Activated CD8-positive, alpha-beta memory T cell treated with anti-CD3 and anti-CD28 coated beads, Interleukin-2, amount 10 ng/mL, durations not matched to agents 7 days and 5 days (primary cell): ENCODE measurements around the gene BRAT1. TPM values are rescaled to one million over a fixed set of nuclear protein-coding genes. Genes with fewer than 3 reads are reported as not detected.
"Not testable (repeated sequence)": the region's sequence is repeated elsewhere in the genome, so short reads cannot be mapped to it uniquely, and the experiment has no call there.

Source experiments
- ATAC-seq: fragments of 150-1000 bp; cut with Tn5 transposase; one replicate; pipeline ENCODE4 v1.10.0; 2021; ENCODE audit warnings: moderate library complexity
- CTCF ChIA-PET: fragments of 350-600 bp; sonication (Branson Sonifier 250); formaldehyde crosslinking; loops from one replicate; lab custom pipeline; 2021; ENCODE audit warnings: antibody characterized with exemption; lab: Charles Lee
- DNase-seq: peaks from one replicate; pipeline ENCODE4 v3.0.0-alpha.2; 2020
- H3K27ac Mint-ChIP-seq: one replicate; pipeline ENCODE4 v1.8.0; 2021; ENCODE audit warnings: mild to moderate bottlenecking, mixed read lengths
- H3K27me3 Mint-ChIP-seq: one replicate; pipeline ENCODE4 v1.8.0; 2021; ENCODE audit warnings: mixed read lengths
- H3K36me3 Mint-ChIP-seq: one replicate; pipeline ENCODE4 v1.8.0; 2021; ENCODE audit warnings: mild to moderate bottlenecking, mixed read lengths
- H3K4me1 Mint-ChIP-seq: one replicate; pipeline ENCODE4 v1.8.0; 2021; ENCODE audit warnings: mixed read lengths
- H3K4me3 Mint-ChIP-seq: one replicate; pipeline ENCODE4 v1.8.0; 2021; ENCODE audit warnings: mild to moderate bottlenecking, moderate library complexity, mixed read lengths
- H3K9me3 Mint-ChIP-seq: one replicate; pipeline ENCODE4 v1.8.0; 2022; ENCODE audit warnings: low read depth, mixed read lengths
- total RNA-seq, 2 experiments: library from RNA; stranded (reverse); gene quantifications; one replicate each; pipeline ENCODE4 v1.2.3, GENCODE V29; 2021

BRAT1 gene
- total RNA-seq, 2 experiments from 2014 or later = 41.5 to 43.5 TPM

- Mint-ChIP-seq H3K4me1 (peaks cover 12% of the 10 kb centered on the region), H3K36me3 (no peaks in the 10 kb centered on the region), H3K9me3 (no peaks in the 10 kb centered on the region), H3K27ac (peak overlapping the region; percentile 55), H3K27me3 (no peaks in the 10 kb centered on the region), H3K4me3 (peak overlapping the region; percentile 29)
- CTCF ChIA-PET = interaction anchor here (0.7 to 1.3 kb wide), 6 partner anchors 79 to 143 kb away, joined by 3 to 4 read pairs (median 4); no protein-coding TSS in a partner anchor
- no peak for DNase-seq
- peak; percentile 13 for ATAC-seq
Measured at GRCh38 chr7:2566348-2566889, 11.1 kb upstream of the BRAT1 start.

- H3K36me3 Mint-ChIP-seq = no peaks in the 10 kb centered on the region
- H3K27ac Mint-ChIP-seq = no peak overlapping the region
- peaks cover 14% of the 10 kb centered on the region for H3K4me1 Mint-ChIP-seq
- no peak overlapping the region for H3K4me3 Mint-ChIP-seq
- H3K9me3 Mint-ChIP-seq = no peaks in the 10 kb centered on the region
- DNase-seq = no peak
- no peaks in the 10 kb centered on the region for H3K27me3 Mint-ChIP-seq
- no peak for ATAC-seq
- CTCF ChIA-PET = interaction anchor here (1.1 kb wide), 1 partner anchor 145 kb away, joined by 4 read pairs; no protein-coding TSS in a partner anchor
Measured at GRCh38 chr7:2564970-2565540, 9.7 kb upstream of the BRAT1 start.

DNA sequence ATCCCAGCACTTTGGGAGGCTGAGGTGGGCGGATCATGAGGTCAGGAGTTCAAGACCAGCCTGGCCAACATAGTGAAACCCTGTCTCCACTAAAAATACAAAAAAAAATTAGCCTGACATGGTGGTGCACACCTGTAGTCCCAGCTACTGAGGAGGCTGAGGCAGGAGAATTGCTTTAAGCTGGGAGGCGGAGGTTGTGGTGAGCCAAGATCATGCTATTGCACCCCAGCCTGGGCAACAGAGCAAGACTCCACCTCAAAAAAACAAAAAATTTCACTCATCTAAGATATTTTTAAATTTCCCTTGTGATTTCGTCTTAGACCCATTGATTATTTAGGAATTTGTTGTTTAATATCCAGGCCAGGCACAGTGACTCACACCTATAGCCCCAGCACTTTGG lies 8.6 kb upstream of the BRAT1 start:
- H3K27me3 Mint-ChIP-seq, H3K9me3 Mint-ChIP-seq, DNase-seq, ATAC-seq, CTCF ChIA-PET, H3K4me3 Mint-ChIP-seq, H3K27ac Mint-ChIP-seq, H3K36me3 Mint-ChIP-seq: not testable (repeated sequence)
- peaks cover 19% of the 10 kb centered on the region for H3K4me1 Mint-ChIP-seq

- Mint-ChIP-seq H3K4me3 (peak overlapping the region; percentile 76), H3K4me1 (peaks cover 30% of the 10 kb centered on the region), H3K27me3 (no peaks in the 10 kb centered on the region), H3K9me3 (no peaks in the 10 kb centered on the region), H3K27ac (peak overlapping the region; percentile 56), H3K36me3 (no peaks in the 10 kb centered on the region)
- CTCF ChIA-PET = interaction anchor here (0.7 to 1.4 kb wide), 9 partner anchors 9 to 285 kb away, joined by 3 to 4 read pairs (median 3); no protein-coding TSS in a partner anchor
- ATAC-seq (peak; percentile 24), DNase-seq (peak; percentile 56)
Measured at GRCh38 chr7:2559283-2559950, 4.1 kb upstream of the BRAT1 start.

DNA sequence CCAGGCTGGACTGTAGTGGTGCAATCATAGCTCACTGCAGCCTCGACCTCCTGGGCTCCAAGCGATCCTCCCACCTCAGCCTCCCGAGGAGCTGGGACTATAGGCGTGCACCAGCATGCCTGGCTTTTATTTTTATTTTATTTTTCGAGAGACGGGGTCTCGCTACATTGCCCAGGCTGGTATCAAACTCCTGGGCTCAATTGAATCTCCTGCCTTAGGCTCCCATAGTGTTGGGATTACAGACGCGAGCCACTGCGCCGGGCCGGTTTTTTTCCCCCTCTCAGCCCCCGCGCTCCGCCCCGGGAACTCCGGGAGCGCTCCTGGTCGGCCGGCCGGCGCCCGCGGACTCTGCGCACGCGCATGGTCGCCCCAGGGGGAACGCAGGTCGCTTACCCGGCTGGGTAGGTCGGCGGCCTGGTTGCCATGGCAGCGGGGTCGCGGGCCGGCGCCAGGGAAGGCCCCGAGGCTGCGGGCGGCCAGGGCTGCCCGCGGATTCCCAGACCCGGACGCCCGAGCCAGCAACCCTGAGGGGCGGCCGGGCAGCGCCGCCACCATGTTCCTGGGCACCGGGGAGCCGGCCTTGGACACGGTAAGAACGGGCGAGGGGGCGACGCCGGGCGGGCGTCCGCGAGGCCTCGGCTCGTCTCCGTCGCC lies 3.4 kb upstream of the BRAT1 start, which contains the start of gene IQCE:
Gene IQCE, plus strand, starts transcription at position 351 of the 654 bp plus-strand sequence. Its CDS starts 203 bp downstream, at position 554.
- ATAC-seq (peak; percentile 46), DNase-seq (peak; percentile 93)
- Mint-ChIP-seq H3K9me3 (no peaks in the 10 kb centered on the region), H3K36me3 (peaks cover 3% of the 10 kb centered on the region), H3K27me3 (no peaks in the 10 kb centered on the region), H3K27ac (peak within 1 kb of the TSS; percentile 64), H3K4me1 (peaks cover 36% of the 10 kb centered on the region), H3K4me3 (peak within 1 kb of the TSS; percentile 76)
- CTCF ChIA-PET = interaction anchor here (0.7 to 1.4 kb wide), 7 partner anchors 29 to 286 kb away, joined by 3 to 4 read pairs (median 3); no protein-coding TSS in a partner anchor

DNA sequence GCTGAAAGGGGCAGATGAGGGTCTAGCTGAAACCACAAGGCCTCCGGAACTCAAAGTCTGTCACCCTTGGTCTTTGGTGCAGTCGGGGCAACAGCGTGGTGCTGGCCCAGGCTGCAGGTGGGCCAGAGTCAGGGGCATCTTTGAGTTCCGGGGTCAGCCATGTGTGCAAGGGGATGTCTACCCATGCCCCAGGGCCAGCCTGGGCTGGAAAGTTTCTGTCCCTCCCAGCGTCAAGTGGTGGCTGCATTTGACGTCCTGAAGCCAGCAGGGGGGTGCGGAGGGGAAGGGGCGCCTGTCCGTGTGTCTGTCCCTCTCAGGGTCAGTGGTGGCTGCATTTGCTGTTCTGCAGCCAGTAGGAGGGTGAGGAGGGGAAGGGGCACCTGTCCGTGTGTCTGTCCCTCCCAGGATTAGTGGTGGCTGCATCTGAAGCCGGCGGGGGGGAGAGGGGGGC lies 638 bp downstream of the BRAT1 start:
- Mint-ChIP-seq H3K4me3 (peak overlapping the region; percentile 83), H3K4me1 (peaks cover 41% of the 10 kb centered on the region), H3K9me3 (no peaks in the 10 kb centered on the region), H3K36me3 (peaks cover 19% of the 10 kb centered on the region), H3K27me3 (no peaks in the 10 kb centered on the region), H3K27ac (peak overlapping the region; percentile 90)
- CTCF ChIA-PET = interaction anchor here (1.5 kb wide), 1 partner anchor 86 kb away, joined by 5 read pairs; no protein-coding TSS in a partner anchor
- ATAC-seq (no peak), DNase-seq (no peak)

DNA sequence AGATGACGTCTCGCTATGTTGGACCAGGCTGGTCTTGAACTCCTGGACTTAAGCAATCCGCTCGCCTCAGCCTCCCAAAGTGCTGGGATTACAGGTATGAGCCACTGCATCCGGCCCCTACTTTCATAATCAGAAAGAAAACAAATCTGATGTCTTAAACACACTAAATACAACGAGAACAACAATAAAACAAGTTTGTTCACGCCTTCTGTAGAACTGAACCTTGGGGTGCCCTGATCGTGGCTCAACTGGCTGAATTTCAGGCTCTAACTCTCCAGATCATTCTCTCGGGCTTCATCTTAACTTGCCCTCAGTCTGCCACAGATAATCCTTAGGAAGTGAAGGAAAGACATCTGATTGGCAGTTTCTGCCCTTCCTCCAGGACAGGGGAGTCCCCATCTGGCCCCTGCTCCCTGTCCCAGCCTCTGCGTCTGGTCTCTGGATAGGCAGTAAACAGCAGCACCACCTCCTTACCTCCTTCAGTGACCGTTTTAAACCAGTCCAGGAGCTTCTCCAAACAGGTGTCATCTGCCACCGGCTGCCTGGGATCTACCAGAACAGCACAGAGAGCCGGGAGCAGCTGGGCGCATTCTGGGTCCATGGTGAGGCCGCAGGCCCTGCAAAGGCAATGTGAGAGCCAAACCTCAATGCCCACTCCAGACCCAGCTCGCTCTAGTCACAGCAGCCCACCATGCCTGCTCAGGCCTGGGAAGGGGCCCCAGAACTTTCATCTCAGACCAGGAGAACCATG lies 1.3 kb downstream of the BRAT1 start:
- Mint-ChIP-seq H3K36me3 (peaks cover 25% of the 10 kb centered on the region), H3K9me3 (no peaks in the 10 kb centered on the region), H3K27ac (peak overlapping the region; percentile 90), H3K4me1 (peaks cover 45% of the 10 kb centered on the region), H3K27me3 (no peaks in the 10 kb centered on the region), H3K4me3 (peak overlapping the region; percentile 83)
- CTCF ChIA-PET = interaction anchor here (0.7 kb wide), 1 partner anchor 17 kb away, joined by 3 read pairs; no protein-coding TSS in a partner anchor
- ATAC-seq (no peak), DNase-seq (no peak)

DNA sequence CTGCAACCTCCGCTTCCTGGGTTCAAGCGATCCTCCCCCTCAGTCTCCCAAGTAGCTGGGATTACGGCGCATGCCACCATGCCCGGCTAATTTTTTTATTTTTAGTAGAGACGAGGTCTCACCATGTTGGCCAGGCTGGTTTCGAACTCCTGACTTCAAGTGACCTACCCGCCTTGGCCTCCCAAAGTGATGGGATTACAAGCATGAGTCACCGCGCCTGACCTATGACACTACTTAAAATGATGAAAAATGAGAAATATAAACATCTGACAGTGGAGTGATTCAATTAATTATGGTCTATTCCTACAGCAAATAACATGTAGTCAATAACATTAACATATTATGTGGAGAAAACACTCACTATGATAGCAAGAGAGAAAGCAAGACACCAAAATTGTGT lies 2.2 kb downstream of the BRAT1 start:
- peaks cover 41% of the 10 kb centered on the region for H3K4me1 Mint-ChIP-seq
- peak overlapping the region; percentile 83 for H3K4me3 Mint-ChIP-seq
- DNase-seq (no peak), ATAC-seq (no peak)
- no peaks in the 10 kb centered on the region for H3K27me3 Mint-ChIP-seq
- H3K36me3 Mint-ChIP-seq = peaks cover 26% of the 10 kb centered on the region
- H3K9me3 Mint-ChIP-seq = no peaks in the 10 kb centered on the region
- no peak overlapping the region for H3K27ac Mint-ChIP-seq
- CTCF ChIA-PET = interaction anchor here (0.7 kb wide), 1 partner anchor 18 kb away, joined by 3 read pairs; no protein-coding TSS in a partner anchor

GRCh38 chr7:2551418-2551817 lies 3.9 kb downstream of the BRAT1 start:
- no peak for DNase-seq
- no peak for ATAC-seq
- Mint-ChIP-seq H3K4me1 (peaks cover 31% of the 10 kb centered on the region), H3K9me3 (no peaks in the 10 kb centered on the region), H3K27me3 (no peaks in the 10 kb centered on the region), H3K27ac (no peak overlapping the region), H3K36me3 (peaks cover 34% of the 10 kb centered on the region), H3K4me3 (no peak overlapping the region)
- CTCF ChIA-PET = interaction anchor here (1.3 kb wide), 1 partner anchor 100 kb away, joined by 5 read pairs; no protein-coding TSS in a partner anchor

GRCh38 chr7:2546776-2547586 lies 8.3 kb downstream of the BRAT1 start:
- no peak for DNase-seq
- no peak for ATAC-seq
- no peaks in the 10 kb centered on the region for H3K27me3 Mint-ChIP-seq
- no peaks in the 10 kb centered on the region for H3K9me3 Mint-ChIP-seq
- peaks cover 27% of the 10 kb centered on the region for H3K36me3 Mint-ChIP-seq
- H3K4me1 Mint-ChIP-seq = peaks cover 9% of the 10 kb centered on the region
- CTCF ChIA-PET = interaction anchor here (1.0 to 1.4 kb wide), 2 partner anchors 17 to 124 kb away, joined by 3 read pairs; no protein-coding TSS in a partner anchor
- H3K27ac Mint-ChIP-seq = no peak overlapping the region
- no peak overlapping the region for H3K4me3 Mint-ChIP-seq

GRCh38 chr7:2545746-2546425 lies 9.4 kb downstream of the BRAT1 start:
- Mint-ChIP-seq H3K9me3 (no peaks in the 10 kb centered on the region), H3K4me1 (peaks cover 7% of the 10 kb centered on the region), H3K27me3 (no peaks in the 10 kb centered on the region), H3K27ac (no peak overlapping the region), H3K36me3 (peaks cover 24% of the 10 kb centered on the region), H3K4me3 (no peak overlapping the region)
- CTCF ChIA-PET = interaction anchor here (1.0 kb wide), 1 partner anchor 126 kb away, joined by 3 read pairs; no protein-coding TSS in a partner anchor
- no peak for ATAC-seq
- DNase-seq = no peak
